ENCODE data around the gene CXXC1.

The CXXC1 gene

GRCh38 chr18:50287441-50288347 is at the start of gene CXXC1:
Gene CXXC1, minus strand, starts transcription at chr18:50287692. Its CDS starts 103 bp downstream, at chr18:50287589.
- peak; percentile 98 for DNase-seq (ENCODE audit: low spot score)

GRCh38 chr18:50334546-50335152 is 47.2 kb upstream of the CXXC1 start:
- no peak for DNase-seq (ENCODE audit: low spot score)

GRCh38 chr18:50331691-50332090 is 44.2 kb upstream of the CXXC1 start:
- DNase-seq (ENCODE audit: low spot score) = no peak

GRCh38 chr18:50330176-50330575 is 42.7 kb upstream of the CXXC1 start:
- DNase-seq (ENCODE audit: low spot score) = no peak

GRCh38 chr18:50327983-50328382 is 40.5 kb upstream of the CXXC1 start:
- no peak for DNase-seq (ENCODE audit: low spot score)

GRCh38 chr18:50320719-50321118 is 33.2 kb upstream of the CXXC1 start:
- DNase-seq (ENCODE audit: low spot score) = no peak

GRCh38 chr18:50315100-50315871 is 27.8 kb upstream of the CXXC1 start:
- DNase-seq (ENCODE audit: low spot score) = no peak

- DNase-seq (ENCODE audit: low spot score) = no peak
Observed at GRCh38 chr18:50313873-50314460, 26.5 kb upstream of the CXXC1 start.

GRCh38 chr18:50313031-50313607 is 25.6 kb upstream of the CXXC1 start:
- no peak for DNase-seq (ENCODE audit: low spot score)

- DNase-seq (ENCODE audit: low spot score) = no peak
Observed at GRCh38 chr18:50312296-50313030, 25.0 kb upstream of the CXXC1 start.

GRCh38 chr18:50311650-50312049 is 24.2 kb upstream of the CXXC1 start:
- DNase-seq (ENCODE audit: low spot score) = no peak

- no peak for DNase-seq (ENCODE audit: low spot score)
Observed at GRCh38 chr18:50310080-50310479, 22.6 kb upstream of the CXXC1 start.

- DNase-seq (ENCODE audit: low spot score) = peak; percentile 33
Observed at GRCh38 chr18:50308851-50309250, 21.4 kb upstream of the CXXC1 start.

GRCh38 chr18:50307738-50308470 is 20.4 kb upstream of the CXXC1 start:
- peak; percentile 91 for DNase-seq (ENCODE audit: low spot score)

- DNase-seq (ENCODE audit: low spot score) = no peak
Observed at GRCh38 chr18:50307400-50307737, 19.9 kb upstream of the CXXC1 start.

- no peak for DNase-seq (ENCODE audit: low spot score)
Observed at GRCh38 chr18:50306944-50307343, 19.5 kb upstream of the CXXC1 start.

GRCh38 chr18:50301074-50301473 is 13.6 kb upstream of the CXXC1 start:
- no peak for DNase-seq (ENCODE audit: low spot score)

- DNase-seq (ENCODE audit: low spot score) = no peak
Observed at GRCh38 chr18:50299626-50300388, 12.3 kb upstream of the CXXC1 start.

- DNase-seq (ENCODE audit: low spot score) = no peak
Observed at GRCh38 chr18:50298443-50299284, 11.2 kb upstream of the CXXC1 start.

All from LoVo (cell line).